ENCODE results near the gene EFCAB6. TPM values are rescaled to one million over a fixed set of nuclear protein-coding genes. Genes with fewer than 3 reads are reported as not detected.

Gene EFCAB6
- total RNA-seq, 1 donor from 2014 or later, result 8.6 TPM

GRCh38 chr22:43643387-43643786, 168.7 kb downstream of the EFCAB6 start:
- Histone ChIP-seq H3K4me3 (no peak overlapping the region), H3K27ac (no peak overlapping the region), H3K27me3 (no peaks in the 10 kb centered on the region), H3K4me1 (no peaks in the 10 kb centered on the region), H3K9me3 (peaks cover 0 to 12% of the 10 kb centered on the region in 2 donors), H3K36me3 (no peaks in the 10 kb centered on the region)
- intact Hi-C loops (cut with DNase I), result no loop called here
- DNase-seq (ENCODE audit: low spot score in 2 of 2), result no peak
- no peak for TF ChIP-seq CTCF (IDR thresholded peaks at IDR 0.05)

GRCh38 chr22:43642319-43643206, 169.5 kb downstream of the EFCAB6 start:
- no peak for DNase-seq (ENCODE audit: low spot score in 2 of 2)
- Histone ChIP-seq H3K4me1 (no peaks in the 10 kb centered on the region), H3K9me3 (peaks cover 0 to 12% of the 10 kb centered on the region in 2 donors), H3K27ac (no peak overlapping the region), H3K36me3 (no peaks in the 10 kb centered on the region), H3K4me3 (no peak overlapping the region), H3K27me3 (no peaks in the 10 kb centered on the region)
- intact Hi-C loops (cut with DNase I), result no loop called here
- no peak for TF ChIP-seq CTCF (IDR thresholded peaks at IDR 0.05)

- Histone ChIP-seq H3K27me3 (no peaks in the 10 kb centered on the region), H3K9me3 (peaks cover 0 to 12% of the 10 kb centered on the region in 2 donors), H3K36me3 (no peaks in the 10 kb centered on the region), H3K27ac (no peak overlapping the region), H3K4me3 (no peak overlapping the region), H3K4me1 (no peaks in the 10 kb centered on the region)
- intact Hi-C loops (cut with DNase I), result no loop called here
- no peak for DNase-seq (ENCODE audit: low spot score in 2 of 2)
- no peak for TF ChIP-seq CTCF (IDR thresholded peaks at IDR 0.05)
Observed at GRCh38 chr22:43639228-43639948, 172.7 kb downstream of the EFCAB6 start.

GRCh38 chr22:43637275-43638260, 174.5 kb downstream of the EFCAB6 start:
- Histone ChIP-seq H3K9me3 (peaks cover 0 to 12% of the 10 kb centered on the region in 2 donors), H3K4me1 (no peaks in the 10 kb centered on the region), H3K27me3 (no peaks in the 10 kb centered on the region), H3K36me3 (no peaks in the 10 kb centered on the region), H3K4me3 (no peak overlapping the region), H3K27ac (no peak overlapping the region)
- intact Hi-C loops (cut with DNase I), result no loop called here
- TF ChIP-seq CTCF (IDR thresholded peaks at IDR 0.05), result no peak
- no peak for DNase-seq (ENCODE audit: low spot score in 2 of 2)

GRCh38 chr22:43636086-43636485, 176.0 kb downstream of the EFCAB6 start:
- Histone ChIP-seq H3K4me3 (no peak overlapping the region), H3K9me3 (peaks cover 0 to 12% of the 10 kb centered on the region in 2 donors), H3K36me3 (no peaks in the 10 kb centered on the region), H3K4me1 (no peaks in the 10 kb centered on the region), H3K27ac (no peak overlapping the region), H3K27me3 (no peaks in the 10 kb centered on the region)
- intact Hi-C loops (cut with DNase I), result no loop called here
- no peak for TF ChIP-seq CTCF (IDR thresholded peaks at IDR 0.05)
- no peak for DNase-seq (ENCODE audit: low spot score in 2 of 2)
